Activated CD4-positive, alpha-beta memory T cell treated with anti-CD3 and anti-CD28 coated beads, Interleukin-2, amount 10 ng/mL, durations not matched to agents 7 days and 5 days (primary cell): ENCODE measurements around the gene LRP1B. TPM values are rescaled to one million over a fixed set of nuclear protein-coding genes. Genes with fewer than 3 reads are reported as not detected.
"Not testable (repeated sequence)": the region's sequence is repeated elsewhere in the genome, so short reads cannot be mapped to it uniquely, and the experiment has no call there.

Experiments used
- CTCF ChIA-PET: fragments of 350-600 bp; sonication (Branson Sonifier 250); formaldehyde crosslinking; loops from one replicate; lab custom pipeline; 2021; ENCODE audit warnings: antibody characterized with exemption, inconsistent platforms; lab: Charles Lee
- POLR2A ChIA-PET: fragments of 350-600 bp; sonication (Branson Sonifier 250); formaldehyde crosslinking; loops from one replicate; lab custom pipeline; 2021; ENCODE audit warnings: antibody characterized with exemption; lab: Charles Lee
- DNase-seq: peaks from one replicate; pipeline ENCODE4 v3.0.0-alpha.2; 2020
- H3K27ac Mint-ChIP-seq: one replicate; pipeline ENCODE4 v1.8.0; 2021; ENCODE audit warnings: mild to moderate bottlenecking, mixed read lengths
- H3K27me3 Mint-ChIP-seq: one replicate; pipeline ENCODE4 v1.8.0; 2021; ENCODE audit warnings: mixed read lengths
- H3K36me3 Mint-ChIP-seq: one replicate; pipeline ENCODE4 v1.8.0; 2021; ENCODE audit warnings: low read depth, mixed read lengths
- H3K4me1 Mint-ChIP-seq: one replicate; pipeline ENCODE4 v1.8.0; 2021; ENCODE audit warnings: mixed read lengths
- H3K4me3 Mint-ChIP-seq: one replicate; pipeline ENCODE4 v1.8.0; 2021; ENCODE audit warnings: mild to moderate bottlenecking, mixed read lengths
- H3K9me3 Mint-ChIP-seq: one replicate; pipeline ENCODE4 v1.8.0; 2021; ENCODE audit warnings: mixed read lengths
- total RNA-seq, 2 experiments: library from RNA; stranded (reverse); gene quantifications; one replicate each; pipeline ENCODE4 v1.2.3, GENCODE V29; 2021

Gene LRP1B
- total RNA-seq, 2 experiments from 2014 or later = not detected

GRCh38 chr2:142094233-142094632, 36.6 kb downstream of the LRP1B start:
- H3K27me3 Mint-ChIP-seq = no peaks in the 10 kb centered on the region
- H3K4me3 Mint-ChIP-seq = no peak overlapping the region
- H3K36me3 Mint-ChIP-seq = no peaks in the 10 kb centered on the region
- ChIA-PET POLR2A (no interaction called here), CTCF (no interaction called here)
- H3K27ac Mint-ChIP-seq = no peak overlapping the region
- no peak for DNase-seq
- H3K4me1 Mint-ChIP-seq = no peaks in the 10 kb centered on the region
- no peaks in the 10 kb centered on the region for H3K9me3 Mint-ChIP-seq

DNA sequence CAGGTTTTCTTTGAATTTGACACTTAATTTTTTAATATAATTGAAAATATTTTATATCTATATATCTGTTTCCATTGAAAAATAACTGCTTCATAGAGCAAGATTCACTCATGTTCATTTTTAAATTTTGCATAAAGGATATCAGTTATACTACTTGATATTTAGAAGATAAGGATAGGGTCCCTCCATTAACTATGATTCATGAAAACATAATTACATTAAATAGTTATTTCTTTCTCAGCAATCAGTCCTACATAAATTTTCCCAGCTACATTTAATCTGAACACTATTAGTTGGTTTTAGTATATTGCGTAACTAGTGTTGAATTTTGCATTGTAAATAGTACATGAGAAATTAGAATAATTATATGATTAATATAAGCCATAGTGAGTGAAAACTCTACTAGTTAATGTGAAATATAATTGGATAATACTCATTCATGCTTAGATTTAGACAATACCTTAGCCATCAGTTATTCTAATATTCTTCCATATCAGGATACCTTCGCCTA, 42.7 kb downstream of the LRP1B start:
- Mint-ChIP-seq H3K9me3 (peaks cover 10% of the 10 kb centered on the region), H3K4me3 (no peak overlapping the region), H3K4me1 (no peaks in the 10 kb centered on the region), H3K36me3 (no peaks in the 10 kb centered on the region), H3K27ac (no peak overlapping the region), H3K27me3 (no peaks in the 10 kb centered on the region)
- CTCF ChIA-PET = no interaction called here
- no peak for DNase-seq
- POLR2A ChIA-PET = no interaction called here

DNA sequence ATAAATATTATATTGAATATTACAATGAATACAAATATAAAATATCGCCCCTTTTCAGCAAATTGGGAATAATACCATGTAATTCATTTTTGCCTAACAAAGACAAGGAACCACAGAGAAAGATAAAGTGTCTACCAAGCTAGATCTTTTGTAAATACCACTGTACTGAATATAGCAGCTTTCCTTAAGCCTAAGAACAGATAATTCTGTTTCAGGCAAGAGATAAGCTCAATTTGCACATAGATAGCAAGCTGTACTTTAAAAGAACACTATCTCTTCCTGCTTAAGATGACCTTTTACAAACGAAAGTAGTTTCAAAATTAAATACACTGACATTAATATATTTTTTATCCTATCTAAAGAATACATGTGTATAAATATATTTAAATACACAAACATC, 43.2 kb downstream of the LRP1B start:
- DNase-seq, H3K27me3 Mint-ChIP-seq, POLR2A ChIA-PET, CTCF ChIA-PET, H3K36me3 Mint-ChIP-seq, H3K4me3 Mint-ChIP-seq, H3K4me1 Mint-ChIP-seq, H3K27ac Mint-ChIP-seq: not testable (repeated sequence)
- H3K9me3 Mint-ChIP-seq = peaks cover 12% of the 10 kb centered on the region

DNA sequence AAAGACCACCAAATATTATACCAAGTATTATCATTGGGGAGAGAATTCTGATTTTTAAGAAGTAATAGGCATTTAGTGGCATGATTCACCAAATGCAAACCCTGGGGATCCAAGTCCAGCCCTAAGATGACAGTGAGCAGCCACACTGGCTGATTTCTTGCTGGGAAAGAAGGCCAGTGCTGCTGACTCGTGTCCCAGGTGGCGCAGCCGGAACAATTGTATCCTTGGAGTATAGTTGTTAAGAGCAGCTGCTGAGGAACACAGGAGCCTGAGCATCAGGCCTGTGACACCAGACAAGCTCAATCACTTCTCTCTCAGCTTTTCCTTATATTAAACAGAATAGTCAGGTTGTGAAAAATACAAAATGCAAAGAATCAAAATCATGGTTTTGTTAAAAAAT, 48.4 kb downstream of the LRP1B start:
- CTCF ChIA-PET = no interaction called here
- POLR2A ChIA-PET = no interaction called here
- no peak overlapping the region for H3K4me3 Mint-ChIP-seq

GRCh38 chr2:142076317-142076716, 54.5 kb downstream of the LRP1B start:
- Mint-ChIP-seq H3K9me3 (no peaks in the 10 kb centered on the region), H3K27me3 (no peaks in the 10 kb centered on the region), H3K27ac (no peak overlapping the region), H3K4me3 (no peak overlapping the region), H3K36me3 (no peaks in the 10 kb centered on the region), H3K4me1 (no peaks in the 10 kb centered on the region)
- CTCF ChIA-PET = no interaction called here
- POLR2A ChIA-PET = no interaction called here
- no peak for DNase-seq

More for the DNA sequence above, 48.4 kb downstream of the LRP1B start:
- Mint-ChIP-seq H3K9me3 (peaks cover 12% of the 10 kb centered on the region), H3K36me3 (no peaks in the 10 kb centered on the region), H3K4me1 (no peaks in the 10 kb centered on the region), H3K27ac (no peak overlapping the region), H3K27me3 (no peaks in the 10 kb centered on the region)
- no peak for DNase-seq

DNA sequence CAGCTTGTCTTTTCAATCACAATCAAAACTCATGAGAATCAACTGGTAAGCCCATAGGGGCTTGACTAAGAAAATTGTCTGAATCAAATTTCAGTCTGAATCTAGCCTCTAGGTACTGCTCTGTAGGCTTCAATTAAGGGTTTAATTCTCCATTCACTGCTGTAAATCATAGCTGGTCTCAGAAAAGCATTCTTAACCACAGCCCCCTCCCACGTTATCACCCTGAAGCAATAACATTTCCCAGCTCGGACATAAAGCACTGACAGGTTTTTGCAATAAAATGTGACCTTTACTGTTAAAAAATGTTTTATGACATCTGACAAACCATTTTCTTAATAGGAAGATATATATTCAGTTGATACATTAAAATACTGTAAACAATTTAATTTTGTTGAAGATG, 55.0 kb downstream of the LRP1B start:
- H3K36me3 Mint-ChIP-seq = no peaks in the 10 kb centered on the region
- no peaks in the 10 kb centered on the region for H3K4me1 Mint-ChIP-seq
- POLR2A ChIA-PET = no interaction called here
- no peak for DNase-seq
- H3K9me3 Mint-ChIP-seq = no peaks in the 10 kb centered on the region
- H3K4me3 Mint-ChIP-seq = no peak overlapping the region
- no peaks in the 10 kb centered on the region for H3K27me3 Mint-ChIP-seq
- no peak overlapping the region for H3K27ac Mint-ChIP-seq
- CTCF ChIA-PET = no interaction called here

DNA sequence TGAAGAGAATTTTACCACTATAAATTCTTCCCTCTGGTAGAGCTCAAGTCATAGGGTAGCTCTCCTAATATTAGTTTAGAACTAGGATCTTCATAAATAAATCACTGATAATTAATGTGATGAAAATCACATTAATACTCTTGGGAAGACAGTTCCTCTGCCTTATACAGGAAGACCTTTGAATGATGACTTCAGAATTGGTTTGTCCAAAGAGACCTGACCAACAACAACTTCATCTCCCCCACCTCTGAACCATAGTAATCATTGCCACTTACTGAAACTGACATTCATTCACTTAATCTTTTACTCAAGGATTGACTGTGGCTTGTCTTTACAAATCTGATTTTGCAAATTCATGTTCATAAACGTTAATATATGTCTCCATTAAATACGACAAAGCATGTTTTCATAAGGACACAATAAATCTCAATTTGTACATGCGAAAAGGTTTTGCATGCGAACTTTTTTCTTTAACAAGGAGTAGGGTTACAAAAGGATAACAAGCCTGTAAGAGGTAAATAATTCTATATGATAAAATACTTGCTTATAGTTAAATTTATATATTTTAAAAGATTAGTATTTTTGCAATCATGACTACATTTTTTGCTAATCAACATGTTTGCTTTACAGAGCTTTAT, 61.4 kb downstream of the LRP1B start:
- no peaks in the 10 kb centered on the region for H3K27me3 Mint-ChIP-seq
- no peak overlapping the region for H3K27ac Mint-ChIP-seq
- H3K36me3 Mint-ChIP-seq = no peaks in the 10 kb centered on the region
- CTCF ChIA-PET = no interaction called here
- POLR2A ChIA-PET = no interaction called here
- no peak overlapping the region for H3K4me3 Mint-ChIP-seq
- no peaks in the 10 kb centered on the region for H3K4me1 Mint-ChIP-seq
- no peaks in the 10 kb centered on the region for H3K9me3 Mint-ChIP-seq
- no peak for DNase-seq

DNA sequence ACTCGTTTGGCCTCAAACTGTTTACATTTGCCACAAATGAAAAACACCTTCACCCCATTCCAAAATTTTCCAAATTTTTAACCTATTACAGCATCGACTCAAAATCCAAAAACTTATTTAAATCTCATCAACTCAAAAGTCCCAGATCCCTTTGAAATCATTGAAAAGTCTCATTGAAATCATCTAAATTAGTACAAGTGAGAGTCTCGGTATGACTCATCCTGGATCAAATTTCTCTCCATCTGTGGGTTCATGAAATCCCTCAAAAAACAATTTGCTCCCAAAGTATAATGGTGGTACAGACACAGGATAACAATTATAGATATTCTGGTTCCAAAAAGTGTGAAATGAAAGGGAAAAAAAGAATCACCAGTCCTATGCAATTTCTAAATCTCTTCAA, 65.1 kb downstream of the LRP1B start:
- Mint-ChIP-seq H3K4me1 (no peaks in the 10 kb centered on the region), H3K27ac (no peak overlapping the region), H3K4me3 (no peak overlapping the region), H3K27me3 (no peaks in the 10 kb centered on the region), H3K9me3 (peaks cover 2% of the 10 kb centered on the region), H3K36me3 (no peaks in the 10 kb centered on the region)
- CTCF ChIA-PET = no interaction called here
- no peak for DNase-seq
- POLR2A ChIA-PET = no interaction called here

GRCh38 chr2:142065156-142065555, 65.7 kb downstream of the LRP1B start:
- Mint-ChIP-seq H3K9me3 (peaks cover 2% of the 10 kb centered on the region), H3K36me3 (no peaks in the 10 kb centered on the region), H3K27me3 (no peaks in the 10 kb centered on the region), H3K4me3 (no peak overlapping the region), H3K27ac (no peak overlapping the region), H3K4me1 (no peaks in the 10 kb centered on the region)
- ChIA-PET POLR2A (no interaction called here), CTCF (no interaction called here)
- DNase-seq = no peak

DNA sequence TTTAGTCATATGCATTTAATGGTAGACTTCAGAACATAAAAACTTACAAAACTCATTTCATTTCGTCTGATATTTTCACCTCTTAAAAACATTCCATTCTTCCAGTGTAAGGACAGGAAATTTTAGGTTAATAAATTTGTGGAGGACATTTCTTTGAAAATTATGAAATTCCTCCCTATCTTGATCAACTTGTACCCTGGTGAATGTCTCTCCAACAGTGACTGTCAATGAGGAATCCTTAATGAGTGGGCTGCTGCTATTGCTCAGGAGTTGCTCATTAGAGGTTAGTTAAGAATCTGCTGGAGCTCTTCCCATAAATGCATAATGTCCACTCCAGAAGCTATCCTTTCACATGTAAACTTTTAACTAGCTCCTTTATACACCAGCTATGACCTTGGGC, 69.1 kb downstream of the LRP1B start:
- H3K27ac Mint-ChIP-seq = no peak overlapping the region
- ChIA-PET CTCF (no interaction called here), POLR2A (no interaction called here)
- H3K27me3 Mint-ChIP-seq = no peaks in the 10 kb centered on the region
- H3K36me3 Mint-ChIP-seq = no peaks in the 10 kb centered on the region
- H3K9me3 Mint-ChIP-seq = peaks cover 2% of the 10 kb centered on the region
- H3K4me3 Mint-ChIP-seq = no peak overlapping the region
- H3K4me1 Mint-ChIP-seq = no peaks in the 10 kb centered on the region
- no peak for DNase-seq

GRCh38 chr2:142058149-142058548, 72.7 kb downstream of the LRP1B start:
- Mint-ChIP-seq H3K27ac (no peak overlapping the region), H3K4me3 (no peak overlapping the region), H3K4me1 (no peaks in the 10 kb centered on the region), H3K27me3 (no peaks in the 10 kb centered on the region), H3K9me3 (peaks cover 2% of the 10 kb centered on the region), H3K36me3 (no peaks in the 10 kb centered on the region)
- POLR2A ChIA-PET = no interaction called here
- CTCF ChIA-PET = no interaction called here
- DNase-seq = no peak

DNA sequence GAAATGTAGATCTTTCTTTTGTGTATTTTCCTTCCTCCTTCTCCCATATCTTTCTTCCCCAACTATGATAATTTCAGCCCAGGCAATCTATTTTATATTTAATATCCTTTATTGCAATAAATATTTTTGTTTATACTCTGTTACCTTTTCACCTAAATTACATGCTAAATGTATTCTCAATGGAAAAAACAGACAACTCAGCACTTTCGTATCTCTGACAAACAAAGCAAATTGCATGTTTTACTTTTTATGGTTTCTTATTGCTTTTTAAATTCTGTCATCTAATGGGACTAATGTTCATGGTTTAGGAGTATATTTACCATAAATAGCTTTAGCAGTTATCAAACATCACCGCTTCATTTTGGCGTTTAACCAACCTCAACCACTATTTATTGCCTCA, 74.0 kb downstream of the LRP1B start:
- H3K4me1 Mint-ChIP-seq = no peaks in the 10 kb centered on the region
- no peaks in the 10 kb centered on the region for H3K27me3 Mint-ChIP-seq
- no peak overlapping the region for H3K4me3 Mint-ChIP-seq
- no peak overlapping the region for H3K27ac Mint-ChIP-seq
- ChIA-PET POLR2A (no interaction called here), CTCF (no interaction called here)
- H3K36me3 Mint-ChIP-seq = no peaks in the 10 kb centered on the region
- no peak for DNase-seq
- H3K9me3 Mint-ChIP-seq = peaks cover 2% of the 10 kb centered on the region

GRCh38 chr2:142052220-142052863, 78.5 kb downstream of the LRP1B start:
- Mint-ChIP-seq H3K27me3 (no peaks in the 10 kb centered on the region), H3K27ac (no peak overlapping the region), H3K9me3 (peaks cover 3% of the 10 kb centered on the region), H3K36me3 (no peaks in the 10 kb centered on the region), H3K4me3 (no peak overlapping the region), H3K4me1 (no peaks in the 10 kb centered on the region)
- ChIA-PET CTCF (no interaction called here), POLR2A (no interaction called here)
- no peak for DNase-seq

- POLR2A ChIA-PET = no interaction called here
- no peaks in the 10 kb centered on the region for H3K27me3 Mint-ChIP-seq
- no peak for DNase-seq
- no peak overlapping the region for H3K4me3 Mint-ChIP-seq
- peaks cover 3% of the 10 kb centered on the region for H3K9me3 Mint-ChIP-seq
- CTCF ChIA-PET = no interaction called here
- H3K4me1 Mint-ChIP-seq = no peaks in the 10 kb centered on the region
- no peaks in the 10 kb centered on the region for H3K36me3 Mint-ChIP-seq
- H3K27ac Mint-ChIP-seq = no peak overlapping the region
Measured at GRCh38 chr2:142048581-142048980, 82.2 kb downstream of the LRP1B start.
